SHP77 treated with DMSO at 0.1 percent for 48 hours (cell line): ENCODE measurements around the gene TEKT4.
"Not testable (repeated sequence)": the region's sequence is repeated elsewhere in the genome, so short reads cannot be mapped to it uniquely, and the experiment has no call there.

Experiments used
- DNase-seq: peaks from one replicate; lab custom pipeline; 2025; lab: John Stamatoyannopoulos, UW

The TEKT4 gene, protein sequence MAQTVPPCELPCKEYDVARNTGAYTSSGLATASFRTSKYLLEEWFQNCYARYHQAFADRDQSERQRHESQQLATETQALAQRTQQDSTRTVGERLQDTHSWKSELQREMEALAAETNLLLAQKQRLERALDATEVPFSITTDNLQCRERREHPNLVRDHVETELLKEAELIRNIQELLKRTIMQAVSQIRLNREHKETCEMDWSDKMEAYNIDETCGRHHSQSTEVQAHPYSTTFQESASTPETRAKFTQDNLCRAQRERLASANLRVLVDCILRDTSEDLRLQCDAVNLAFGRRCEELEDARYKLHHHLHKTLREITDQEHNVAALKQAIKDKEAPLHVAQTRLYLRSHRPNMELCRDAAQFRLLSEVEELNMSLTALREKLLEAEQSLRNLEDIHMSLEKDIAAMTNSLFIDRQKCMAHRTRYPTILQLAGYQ

DNA sequence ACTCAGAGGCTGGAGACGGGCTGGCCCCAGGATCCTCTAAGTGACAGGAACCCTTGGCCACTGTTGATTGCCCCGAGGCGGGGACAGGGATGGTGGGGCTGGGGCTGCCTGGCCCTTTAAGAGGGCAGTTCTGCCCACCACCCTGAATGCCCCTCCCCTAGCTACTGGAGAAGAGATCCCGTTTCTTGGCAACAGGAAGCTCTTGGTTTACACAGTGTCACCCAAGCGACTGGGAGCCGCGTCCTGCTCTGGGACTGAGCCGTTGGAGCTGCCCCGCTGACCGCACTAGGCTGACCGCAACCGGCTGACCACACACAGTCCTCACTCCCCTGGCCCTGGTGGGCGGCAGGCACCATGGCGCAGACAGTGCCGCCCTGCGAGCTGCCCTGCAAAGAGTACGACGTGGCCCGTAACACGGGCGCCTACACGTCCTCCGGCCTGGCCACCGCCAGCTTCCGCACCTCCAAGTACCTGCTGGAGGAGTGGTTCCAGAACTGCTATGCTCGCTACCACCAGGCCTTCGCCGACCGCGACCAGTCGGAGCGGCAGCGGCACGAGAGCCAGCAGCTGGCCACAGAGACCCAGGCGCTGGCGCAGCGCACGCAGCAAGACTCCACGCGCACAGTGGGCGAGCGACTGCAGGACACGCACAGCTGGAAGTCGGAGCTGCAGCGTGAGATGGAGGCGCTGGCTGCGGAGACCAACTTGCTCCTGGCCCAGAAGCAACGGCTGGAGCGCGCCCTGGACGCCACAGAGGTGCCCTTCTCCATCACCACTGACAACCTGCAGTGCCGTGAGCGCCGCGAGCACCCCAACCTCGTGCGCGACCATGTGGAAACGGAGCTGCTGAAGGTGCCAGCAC, at the start of gene TEKT4:
TSS of gene TEKT4 (plus strand) at position 205 of the 862 bp plus-strand sequence. CDS start at position 355, 150 bp downstream.
- DNase-seq = no peak

GRCh38 chr2:94839224-94839623, 32.0 kb upstream of the TEKT4 start:
- DNase-seq = not testable (repeated sequence)

DNA sequence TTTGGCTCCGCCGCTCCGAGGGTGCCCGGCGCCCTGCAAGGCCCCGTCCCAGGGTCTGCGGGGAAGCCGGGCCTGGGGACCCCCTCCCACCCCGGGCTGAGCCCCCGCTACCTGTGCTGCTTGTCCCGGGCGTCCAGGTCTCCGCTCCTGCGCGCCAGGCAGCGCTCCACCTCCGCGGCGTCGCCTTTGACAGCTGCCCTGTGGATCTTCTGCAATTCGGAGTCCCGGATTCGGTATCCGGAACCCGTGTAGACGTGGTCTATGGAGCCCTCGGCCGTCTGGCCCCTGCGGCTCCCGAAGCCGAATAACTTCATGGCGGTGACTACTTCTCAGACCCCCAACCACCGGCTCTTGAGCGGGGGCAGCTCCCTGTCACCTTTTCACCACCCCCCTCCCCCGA, 14.4 kb upstream of the TEKT4 start:
- not testable (repeated sequence) for DNase-seq

DNA sequence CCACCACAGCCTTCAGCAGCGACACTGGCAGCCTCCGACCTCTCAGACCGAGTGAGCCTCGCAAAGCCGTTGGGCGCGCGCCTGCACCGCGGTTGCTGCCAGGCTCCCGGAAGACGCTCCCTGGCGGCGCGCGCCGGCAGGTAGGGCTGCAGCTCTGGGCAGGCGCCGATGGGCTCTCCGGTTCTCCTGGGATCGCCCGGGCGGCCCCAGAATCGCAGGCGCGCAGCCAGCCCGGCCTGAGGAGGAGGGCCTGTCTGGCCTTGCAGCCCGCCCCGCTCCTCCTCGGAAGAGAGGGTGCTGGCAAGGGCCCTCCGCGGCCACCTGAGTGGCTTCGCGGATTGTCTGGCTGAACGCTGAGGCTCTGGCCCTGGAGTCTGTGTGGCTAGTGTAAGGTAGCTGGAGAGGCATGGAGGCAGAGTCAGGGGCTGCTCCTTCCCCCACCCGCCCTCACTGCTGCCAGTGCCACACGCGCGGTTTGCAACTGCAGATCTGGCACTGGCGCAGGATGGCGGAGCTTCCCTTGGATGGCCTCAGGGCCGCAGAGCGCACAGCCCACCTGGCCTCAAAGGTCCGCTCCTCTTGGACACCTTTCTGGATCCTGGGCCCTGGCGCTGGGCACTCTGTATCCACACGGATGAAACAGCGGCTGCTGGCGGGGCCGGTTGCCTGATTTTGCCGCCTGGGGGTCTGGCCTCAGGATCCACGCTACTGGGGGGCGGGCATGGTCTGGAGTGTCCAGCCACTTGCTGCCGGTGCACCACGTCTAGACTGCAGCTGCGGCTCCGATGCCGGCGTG, 13.7 kb upstream of the TEKT4 start:
- not testable (repeated sequence) for DNase-seq

- not testable (repeated sequence) for DNase-seq
Measured at GRCh38 chr2:94858163-94858888, 12.9 kb upstream of the TEKT4 start.

DNA sequence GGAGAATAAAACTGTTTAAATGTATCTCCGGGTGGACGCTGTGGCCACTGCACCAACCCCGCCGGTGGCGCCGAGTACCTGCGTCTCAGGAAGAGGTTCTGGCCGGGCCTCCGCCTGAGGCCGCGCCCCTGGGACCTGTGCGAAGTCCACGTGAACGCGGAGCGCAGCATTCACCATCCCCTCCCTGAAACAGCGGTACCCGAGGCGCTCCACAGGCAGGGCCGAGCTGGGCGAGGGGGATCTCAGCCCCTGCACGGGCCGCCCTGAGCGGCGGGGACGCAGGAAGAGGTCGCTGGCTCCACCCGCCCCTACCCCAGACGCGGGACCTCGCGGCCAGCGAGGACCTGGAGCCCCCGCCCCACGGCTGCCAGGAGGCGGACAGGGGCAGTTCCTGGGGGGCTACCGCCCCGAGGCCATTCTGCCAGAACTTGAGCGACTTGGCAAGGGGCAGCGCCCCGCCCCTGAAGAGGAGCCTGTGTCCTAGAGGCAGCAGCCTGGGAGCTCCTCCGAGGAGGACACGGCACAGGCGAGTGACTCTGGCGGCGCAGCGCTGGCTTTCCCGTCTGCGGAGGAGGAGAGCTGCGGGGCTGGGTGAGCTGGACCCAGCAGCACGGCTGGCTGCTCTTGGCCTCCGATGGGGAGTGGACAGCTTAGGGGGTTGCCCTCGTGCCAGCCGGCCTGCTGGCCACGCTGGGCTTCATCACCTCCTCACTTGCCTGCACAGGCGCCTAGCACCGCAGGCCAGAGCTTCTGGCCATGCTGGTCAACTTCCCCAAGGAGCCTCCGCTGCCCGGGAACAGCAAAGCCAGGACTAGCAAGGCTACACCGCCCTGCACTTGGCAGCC, 9.7 kb upstream of the TEKT4 start:
- DNase-seq = no peak

DNA sequence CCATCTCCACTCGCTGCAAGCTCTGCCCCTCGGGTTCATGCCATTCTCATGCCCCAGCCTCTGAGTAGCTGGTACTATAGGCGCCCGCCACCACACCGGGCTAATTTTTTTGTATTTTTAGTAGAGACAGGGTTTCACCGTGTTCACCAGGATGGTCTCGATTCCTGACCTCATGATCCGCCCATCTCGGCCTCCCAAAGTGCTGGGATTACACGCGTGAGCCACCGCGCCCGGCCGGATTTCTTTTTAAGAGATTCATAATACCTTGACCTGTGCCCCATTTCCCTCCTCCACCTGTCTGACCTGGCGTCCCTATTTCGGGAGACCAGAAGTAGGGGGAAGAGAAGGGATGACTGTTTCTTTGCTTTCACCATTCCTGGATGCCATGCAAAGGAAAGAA, 8.3 kb upstream of the TEKT4 start:
- not testable (repeated sequence) for DNase-seq

- DNase-seq = no peak
Measured at GRCh38 chr2:94869131-94869530, 2.1 kb upstream of the TEKT4 start.

- no peak for DNase-seq
Measured at GRCh38 chr2:94869552-94870439, 1.4 kb upstream of the TEKT4 start.

DNA sequence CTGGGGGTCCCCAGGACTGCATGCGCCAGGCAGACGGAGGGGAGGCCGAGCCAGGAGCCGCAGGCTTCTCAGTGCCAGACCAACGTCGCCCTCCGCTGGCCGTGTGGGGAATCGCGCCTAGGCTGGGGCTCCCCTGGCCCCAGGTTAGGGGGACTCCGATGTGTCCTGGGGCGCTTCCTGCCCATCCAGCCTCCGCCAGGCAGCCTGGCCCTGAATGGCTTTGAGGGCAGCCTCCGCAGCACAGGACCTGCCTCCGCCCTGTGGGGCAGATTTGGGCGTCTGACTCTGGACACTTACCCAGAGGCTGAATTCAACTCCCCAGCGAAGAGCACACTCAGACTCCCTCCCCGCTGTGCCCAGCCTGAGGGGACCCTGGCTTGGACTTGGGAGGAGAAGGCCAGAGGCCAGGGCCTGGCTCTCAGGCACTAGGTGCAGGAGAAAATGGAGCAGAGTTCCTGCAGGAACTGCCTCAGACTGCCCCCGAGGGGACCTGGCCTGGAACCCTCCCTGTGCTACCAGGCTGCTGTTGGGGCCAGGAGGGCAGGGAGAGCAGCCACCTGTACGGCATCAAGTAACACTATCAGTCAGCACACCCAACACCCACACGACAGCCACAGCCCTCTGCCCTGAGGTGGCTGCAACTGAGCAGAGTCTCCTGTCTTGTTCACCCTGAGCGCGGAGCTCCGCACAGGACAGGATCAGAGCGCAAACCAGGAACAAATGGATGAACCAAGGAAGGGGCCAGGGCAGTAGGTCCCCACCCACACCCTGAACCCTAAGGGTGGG, 597 bp upstream of the TEKT4 start:
- DNase-seq = no peak

GRCh38 chr2:94872088-94872618, 923 bp downstream of the TEKT4 start:
- DNase-seq = no peak

- DNase-seq = no peak
Measured at GRCh38 chr2:94872676-94873361, 1.6 kb downstream of the TEKT4 start.

DNA sequence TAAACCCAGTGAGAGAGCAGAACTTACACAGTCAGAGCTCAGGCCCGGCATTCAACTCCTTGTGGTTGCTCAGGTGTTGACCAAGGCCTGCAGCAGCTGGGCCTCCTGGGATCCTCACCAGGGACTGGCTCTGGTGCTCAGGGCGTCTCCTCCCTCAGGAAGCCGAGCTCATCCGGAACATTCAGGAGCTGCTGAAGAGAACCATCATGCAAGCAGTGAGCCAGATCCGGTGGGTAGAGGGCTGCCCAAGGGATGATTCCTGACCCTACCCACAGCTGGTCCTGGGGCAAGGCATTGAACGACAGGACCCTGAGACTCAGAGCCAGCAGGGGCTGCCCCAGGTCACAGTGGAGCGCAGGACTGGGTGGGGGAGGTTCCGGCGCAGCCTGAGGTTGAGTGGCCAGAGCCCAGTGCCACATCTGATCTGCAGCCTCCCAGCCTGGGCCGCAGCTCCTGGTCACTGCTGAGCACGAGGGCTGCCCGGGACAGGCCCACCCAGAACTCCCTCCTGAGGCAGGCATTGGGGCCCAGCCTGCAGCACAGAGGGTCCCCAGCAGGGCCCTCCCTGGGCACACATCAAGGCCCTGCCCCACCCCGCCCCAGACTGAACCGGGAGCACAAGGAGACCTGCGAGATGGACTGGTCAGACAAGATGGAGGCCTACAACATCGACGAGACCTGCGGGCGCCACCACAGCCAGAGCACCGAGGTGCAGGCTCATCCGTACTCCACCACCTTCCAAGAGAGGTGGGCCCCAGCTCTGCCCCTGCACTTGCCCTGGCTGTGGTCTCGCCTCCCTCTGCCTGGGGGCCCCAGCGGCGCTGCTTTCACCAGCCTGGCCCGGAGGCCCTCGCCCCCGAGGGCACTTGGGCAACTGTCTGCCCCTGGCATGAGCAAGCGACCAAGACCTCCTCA, 2.4 kb downstream of the TEKT4 start:
- DNase-seq = no peak

GRCh38 chr2:94874277-94874997, 3.2 kb downstream of the TEKT4 start:
- no peak for DNase-seq

DNA sequence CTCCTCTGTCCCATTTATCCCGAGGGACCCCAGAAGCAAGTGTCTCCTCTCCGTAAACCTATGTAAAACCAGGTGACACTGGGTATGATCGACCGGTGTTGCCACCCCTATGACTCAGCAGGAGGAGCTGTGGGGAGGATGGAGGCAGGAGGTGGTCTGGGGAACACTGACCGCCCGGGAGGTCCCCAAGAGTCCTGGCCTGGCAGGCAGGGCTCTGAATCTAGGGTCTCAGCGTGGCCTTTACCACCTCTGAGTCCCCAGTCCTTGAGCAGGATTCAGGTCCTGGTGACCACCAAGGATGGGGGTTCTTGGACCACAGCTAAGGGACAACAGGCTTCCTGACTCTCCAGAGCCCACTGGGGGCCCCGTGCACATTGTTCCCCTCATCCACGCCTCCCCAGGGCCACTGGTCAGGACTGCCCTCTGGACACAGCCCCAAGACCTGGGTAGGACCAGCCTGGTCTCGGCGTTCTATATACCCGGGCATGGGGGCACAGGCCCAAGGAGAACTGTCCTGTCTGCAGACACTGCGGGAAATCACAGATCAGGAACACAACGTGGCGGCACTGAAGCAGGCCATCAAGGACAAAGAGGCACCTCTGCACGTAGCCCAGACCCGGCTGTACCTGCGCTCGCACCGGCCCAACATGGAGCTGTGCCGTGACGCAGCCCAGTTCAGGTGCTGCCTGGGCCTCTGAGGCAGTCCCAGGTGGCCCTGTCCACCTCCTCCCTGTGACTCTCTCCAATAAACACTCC, 4.0 kb downstream of the TEKT4 start:
- no peak for DNase-seq
